OCI-LY3 (cell line): Measurements from ENCODE around the gene MTHFSD.

Experiments
- CTCF ChIP-seq: fragments of 200-600, 300-600 bp; sonication (generic); IDR thresholded peaks from 2 replicates; pipeline ENCODE4 v1.5.1; 2014; ENCODE audit warnings: antibody characterized with exemption, low read length, low read depth
- EZH2phosphoT487 ChIP-seq: fragments of 200-600 bp; shearing (Covaris generic); IDR thresholded peaks from 2 replicates; pipeline ENCODE4 v1.6.1; 2018; ENCODE audit warnings: antibody characterized with exemption, mixed run types, low read depth

GRCh38 chr16:86530251-86531190 is 24.5 kb downstream of the MTHFSD start:
- TF ChIP-seq CTCF, result no peak
- TF ChIP-seq EZH2phosphoT487, result no peak
